ENCODE measurements around the gene KCNN4.

GRCh38 chr19:43783636-43784035 is 2.9 kb upstream of the KCNN4 start:
- TF ChIP-seq CTCF (conservative IDR thresholded peaks at IDR 0.05) (no peak), EZH2 (IDR thresholded peaks at IDR 0.05; ENCODE audit: low read depth) (no peak)
